ENCODE measurements around the gene KRT13.

KRT13 gene

GRCh38 chr17:41532947-41533570, 27.6 kb upstream of the KRT13 start:
- no peak for DNase-seq (ENCODE audit: low read depth)
- TF ChIP-seq CTCF (IDR thresholded peaks at IDR 0.05; ENCODE audit: insufficient read depth, low read depth, low read length, missing control alignments): no peak
- no peak overlapping the region for H3K4me3 ChIP-seq (ENCODE audit: low read depth, low read length)

GRCh38 chr17:41531993-41532392, 26.6 kb upstream of the KRT13 start:
- no peak overlapping the region for H3K4me3 ChIP-seq (ENCODE audit: low read depth, low read length)
- no peak for TF ChIP-seq CTCF (IDR thresholded peaks at IDR 0.05; ENCODE audit: insufficient read depth, low read depth, low read length, missing control alignments)
- no peak for DNase-seq (ENCODE audit: low read depth)

- no peak overlapping the region for H3K4me3 ChIP-seq (ENCODE audit: low read depth, low read length)
- TF ChIP-seq CTCF (IDR thresholded peaks at IDR 0.05; ENCODE audit: insufficient read depth, low read depth, low read length, missing control alignments): no peak
- no peak for DNase-seq (ENCODE audit: low read depth)
These were observed 24.9 kb upstream of the KRT13 start for GRCh38 chr17:41530062-41531048.

- no peak for DNase-seq (ENCODE audit: low read depth)
- no peak for TF ChIP-seq CTCF (IDR thresholded peaks at IDR 0.05; ENCODE audit: insufficient read depth, low read depth, low read length, missing control alignments)
- no peak overlapping the region for H3K4me3 ChIP-seq (ENCODE audit: low read depth, low read length)
These were observed 24.1 kb upstream of the KRT13 start for GRCh38 chr17:41529491-41529915.

DNA sequence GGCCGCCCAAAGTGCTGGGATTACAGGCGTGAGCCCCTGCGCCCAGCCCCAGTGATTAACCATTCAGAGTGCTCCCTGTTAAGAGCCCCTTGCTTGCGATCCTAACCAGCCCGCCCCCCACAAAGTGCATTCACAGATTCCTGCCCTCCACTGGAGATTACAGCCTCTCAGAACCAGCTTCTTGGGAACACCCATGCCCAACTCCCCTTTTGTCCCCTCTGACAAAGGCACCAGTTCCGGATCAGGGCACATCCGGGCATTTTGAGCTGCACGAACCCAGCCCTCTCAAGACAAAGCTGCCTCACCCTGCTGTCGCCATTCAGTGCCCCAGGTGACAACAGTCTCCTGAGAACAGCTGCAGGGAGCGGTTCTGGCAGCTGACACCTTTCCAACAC, 23.5 kb upstream of the KRT13 start:
- H3K4me3 ChIP-seq (ENCODE audit: low read depth, low read length): no peak overlapping the region
- DNase-seq (ENCODE audit: low read depth): no peak
- TF ChIP-seq CTCF (IDR thresholded peaks at IDR 0.05; ENCODE audit: insufficient read depth, low read depth, low read length, missing control alignments): no peak

DNA sequence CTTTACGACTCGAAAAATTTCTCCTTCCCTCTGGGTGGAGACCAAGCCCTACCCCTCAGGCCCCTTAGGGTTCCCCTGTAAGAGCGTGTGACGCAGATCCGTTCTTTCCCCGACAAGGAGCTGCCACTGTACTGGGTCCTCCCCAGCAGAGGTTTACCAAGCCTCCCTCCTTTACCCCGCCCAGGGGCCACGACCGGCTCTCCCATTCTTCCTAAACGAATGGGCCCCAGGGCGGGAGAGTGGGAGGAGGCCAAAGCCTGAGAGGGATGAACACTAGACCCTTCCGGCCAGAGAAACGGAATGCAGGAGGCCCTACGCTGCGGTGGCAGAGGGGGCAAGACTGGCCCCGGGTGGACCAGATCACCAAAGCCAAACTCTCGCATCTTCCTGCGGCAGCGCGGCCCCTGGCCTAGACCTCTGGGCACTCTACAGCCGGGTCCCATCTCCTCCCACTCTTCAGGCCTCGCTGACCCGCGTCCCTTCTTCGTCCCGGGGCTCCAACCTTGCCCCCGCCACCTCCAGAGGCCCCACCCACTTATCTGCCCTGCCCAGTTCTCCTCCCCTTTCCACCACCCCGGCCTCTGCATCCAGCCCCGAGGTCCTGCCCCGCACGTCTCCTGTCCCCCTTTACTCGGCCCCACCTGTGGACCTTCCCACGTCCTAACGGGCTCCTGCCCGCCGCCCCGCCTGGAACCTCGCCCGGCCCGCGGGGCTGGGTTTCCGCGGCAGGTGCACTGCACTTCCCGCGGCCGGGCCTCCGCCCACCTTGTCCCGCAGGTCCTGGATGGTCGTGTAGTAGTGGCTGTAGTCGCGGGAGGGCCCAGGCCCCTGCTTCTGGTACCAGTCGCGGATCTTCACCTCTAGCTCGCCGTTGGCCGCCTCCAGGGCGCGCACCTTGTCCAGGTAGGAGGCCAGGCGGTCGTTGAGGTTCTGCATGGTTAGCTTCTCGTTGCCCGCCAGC, 21.9 kb upstream of the KRT13 start:
- no peak overlapping the region for H3K4me3 ChIP-seq (ENCODE audit: low read depth, low read length)
- TF ChIP-seq CTCF (IDR thresholded peaks at IDR 0.05; ENCODE audit: insufficient read depth, low read depth, low read length, missing control alignments): no peak
- no peak for DNase-seq (ENCODE audit: low read depth)
